OCI-M2 (cell line): ENCODE results near the gene FOXB2.
"Not testable (repeated sequence)": the region's sequence is repeated elsewhere in the genome, so short reads cannot be mapped to it uniquely, and the experiment has no call there.

Source experiments
- DNase-seq: peaks from one replicate; lab custom pipeline; 2025; ENCODE audit not compliant: unreplicated experiment; lab: John Stamatoyannopoulos, UW

FOXB2 gene

DNA sequence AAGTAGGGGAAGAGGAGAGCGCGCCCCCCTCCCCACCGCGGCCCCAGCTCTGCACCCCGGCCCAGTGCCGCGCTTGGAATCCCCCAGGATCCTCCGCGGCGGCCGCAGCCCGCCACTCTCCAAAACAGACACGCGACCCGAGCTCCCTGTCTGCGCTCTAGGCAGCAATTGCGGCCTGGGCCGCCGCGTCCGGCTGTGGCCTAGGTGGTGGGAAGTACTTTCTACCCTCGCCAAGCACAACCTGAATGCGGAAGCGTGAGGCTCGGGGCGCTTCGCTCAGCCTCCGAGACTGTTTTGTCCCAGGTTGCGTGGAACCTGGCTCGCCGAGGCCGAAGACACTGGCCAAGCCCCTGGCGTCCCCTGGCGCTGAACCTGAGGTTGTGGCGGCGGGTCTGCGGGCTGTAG lies 3.3 kb upstream of the FOXB2 start:
- DNase-seq: no peak

GRCh38 chr9:77016526-77017504 lies 2.6 kb upstream of the FOXB2 start:
- DNase-seq: no peak

GRCh38 chr9:77017505-77017894 lies 2.0 kb upstream of the FOXB2 start:
- no peak for DNase-seq

GRCh38 chr9:77018058-77018968 lies 1.1 kb upstream of the FOXB2 start:
- DNase-seq: no peak

DNA sequence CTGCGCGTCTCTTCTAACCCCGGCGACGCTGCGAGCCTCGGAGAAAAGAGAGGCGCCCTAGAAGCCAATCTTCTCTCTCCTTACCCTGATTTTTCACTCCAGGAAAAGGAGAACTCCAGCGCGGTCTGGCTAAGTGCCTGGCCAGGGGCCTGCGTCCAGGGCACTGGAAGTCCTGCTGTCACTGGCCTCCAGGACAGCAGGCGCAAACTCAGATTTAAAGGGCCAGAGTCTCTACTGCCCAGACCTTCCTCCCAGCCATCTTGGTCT lies 553 bp upstream of the FOXB2 start:
- no peak for DNase-seq

DNA sequence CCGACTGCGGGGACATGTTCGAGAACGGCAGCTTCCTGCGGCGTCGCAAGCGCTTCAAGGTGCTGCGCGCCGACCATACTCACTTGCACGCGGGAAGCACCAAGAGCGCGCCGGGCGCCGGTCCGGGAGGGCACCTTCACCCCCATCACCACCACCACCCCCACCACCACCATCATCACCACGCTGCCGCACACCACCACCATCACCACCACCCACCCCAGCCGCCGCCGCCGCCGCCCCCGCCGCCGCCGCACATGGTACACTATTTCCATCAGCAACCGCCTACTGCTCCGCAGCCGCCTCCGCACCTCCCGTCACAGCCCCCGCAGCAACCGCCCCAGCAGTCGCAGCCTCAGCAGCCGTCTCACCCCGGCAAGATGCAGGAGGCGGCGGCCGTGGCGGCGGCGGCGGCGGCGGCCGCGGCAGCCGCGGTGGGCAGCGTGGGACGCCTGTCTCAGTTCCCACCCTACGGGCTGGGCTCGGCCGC lies 514 bp downstream of the FOXB2 start:
- no peak for DNase-seq

DNA sequence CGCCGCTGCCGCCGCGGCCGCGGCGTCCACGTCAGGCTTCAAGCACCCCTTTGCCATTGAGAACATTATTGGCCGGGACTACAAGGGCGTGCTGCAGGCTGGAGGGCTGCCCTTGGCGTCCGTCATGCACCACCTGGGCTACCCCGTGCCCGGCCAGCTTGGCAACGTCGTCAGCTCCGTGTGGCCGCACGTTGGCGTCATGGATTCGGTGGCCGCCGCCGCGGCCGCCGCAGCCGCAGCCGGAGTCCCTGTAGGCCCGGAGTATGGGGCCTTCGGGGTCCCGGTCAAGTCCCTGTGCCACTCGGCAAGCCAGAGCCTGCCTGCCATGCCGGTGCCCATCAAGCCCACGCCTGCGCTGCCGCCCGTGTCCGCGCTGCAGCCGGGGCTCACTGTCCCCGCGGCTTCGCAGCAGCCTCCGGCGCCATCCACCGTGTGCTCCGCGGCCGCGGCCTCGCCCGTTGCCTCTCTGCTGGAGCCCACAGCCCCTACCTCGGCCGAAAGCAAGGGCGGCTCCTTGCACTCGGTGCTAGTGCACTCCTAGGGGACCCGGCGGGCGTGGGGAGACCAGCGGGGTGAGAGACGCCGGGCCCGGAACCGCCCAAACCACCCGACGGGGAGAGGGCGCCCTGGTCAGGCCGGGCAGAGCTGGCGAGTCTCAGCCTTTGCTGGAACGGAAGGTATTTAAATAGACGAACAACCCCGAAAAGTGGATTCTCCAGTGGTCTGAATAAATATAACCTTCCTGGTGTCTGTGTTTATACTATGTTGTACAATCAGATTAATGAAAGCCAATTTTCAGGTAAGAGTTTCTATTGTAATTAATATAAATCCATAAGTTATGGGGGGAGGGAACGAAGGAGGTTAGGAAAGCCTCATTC lies 1.2 kb downstream of the FOXB2 start:
- no peak for DNase-seq

- no peak for DNase-seq
These were observed 1.9 kb downstream of the FOXB2 start for GRCh38 chr9:77021291-77021894.

- DNase-seq: no peak
These were observed 2.7 kb downstream of the FOXB2 start for GRCh38 chr9:77021922-77022782.

- DNase-seq: no peak
These were observed 3.5 kb downstream of the FOXB2 start for GRCh38 chr9:77022783-77023440.

DNA sequence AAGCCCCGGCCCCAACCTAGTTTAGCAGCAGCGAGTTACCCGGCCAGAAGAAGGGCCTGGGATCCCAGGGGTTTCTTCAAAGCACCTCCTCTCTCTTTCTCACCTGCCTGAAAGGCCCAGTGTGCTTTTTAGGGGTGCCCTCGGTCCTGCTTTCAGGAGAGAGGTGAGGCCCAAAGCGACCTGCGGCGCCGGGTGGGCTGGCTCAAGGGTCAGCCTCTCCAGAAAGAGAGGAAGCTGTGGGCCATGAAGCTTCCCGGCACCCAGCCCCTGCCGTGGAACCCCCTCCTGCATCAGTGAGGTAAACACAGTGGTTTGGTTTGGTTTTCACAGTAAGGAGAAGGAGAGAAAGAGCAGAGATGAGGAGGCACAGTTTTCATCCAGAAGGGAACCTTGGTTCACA lies 4.3 kb downstream of the FOXB2 start:
- DNase-seq: no peak

DNA sequence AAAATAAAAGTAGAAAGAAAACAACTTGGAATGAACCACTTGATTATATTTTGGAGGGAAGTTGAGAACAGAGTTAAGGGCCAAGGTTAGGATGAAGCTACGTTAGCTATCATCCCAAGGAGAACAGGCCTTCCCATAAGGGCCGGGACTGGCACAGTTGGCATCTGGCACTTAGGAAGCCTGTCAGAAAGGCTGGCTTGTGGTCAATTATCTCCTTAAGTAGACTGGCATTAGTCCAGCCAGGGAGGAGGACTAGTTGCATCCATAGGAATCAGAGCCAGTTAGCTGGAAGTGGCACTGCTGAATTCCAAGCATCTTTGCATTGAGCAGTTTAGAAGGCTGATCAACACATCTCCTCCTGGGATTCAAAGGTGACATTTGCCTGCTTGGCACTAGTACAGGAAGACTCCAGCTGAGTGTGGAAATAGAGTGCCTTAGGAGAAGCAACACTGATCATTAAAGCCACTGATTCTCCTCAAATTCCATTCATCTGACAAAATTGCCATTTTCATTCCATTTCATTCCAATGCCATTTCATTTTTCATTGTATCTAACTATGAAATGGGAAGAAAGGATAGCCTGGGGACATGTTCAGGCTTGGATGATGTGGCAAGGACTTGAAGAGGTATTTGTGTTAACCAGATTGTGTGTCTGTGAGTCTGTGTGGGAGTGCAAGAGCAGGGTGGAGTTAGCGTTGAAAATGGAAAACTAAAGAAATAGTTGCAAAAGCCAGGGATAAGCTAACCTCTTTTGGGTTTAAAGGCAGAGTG lies 5.5 kb downstream of the FOXB2 start:
- no peak for DNase-seq

GRCh38 chr9:77028478-77028877 lies 9.0 kb downstream of the FOXB2 start:
- DNase-seq: no peak

GRCh38 chr9:77030045-77030444 lies 10.6 kb downstream of the FOXB2 start:
- no peak for DNase-seq

DNA sequence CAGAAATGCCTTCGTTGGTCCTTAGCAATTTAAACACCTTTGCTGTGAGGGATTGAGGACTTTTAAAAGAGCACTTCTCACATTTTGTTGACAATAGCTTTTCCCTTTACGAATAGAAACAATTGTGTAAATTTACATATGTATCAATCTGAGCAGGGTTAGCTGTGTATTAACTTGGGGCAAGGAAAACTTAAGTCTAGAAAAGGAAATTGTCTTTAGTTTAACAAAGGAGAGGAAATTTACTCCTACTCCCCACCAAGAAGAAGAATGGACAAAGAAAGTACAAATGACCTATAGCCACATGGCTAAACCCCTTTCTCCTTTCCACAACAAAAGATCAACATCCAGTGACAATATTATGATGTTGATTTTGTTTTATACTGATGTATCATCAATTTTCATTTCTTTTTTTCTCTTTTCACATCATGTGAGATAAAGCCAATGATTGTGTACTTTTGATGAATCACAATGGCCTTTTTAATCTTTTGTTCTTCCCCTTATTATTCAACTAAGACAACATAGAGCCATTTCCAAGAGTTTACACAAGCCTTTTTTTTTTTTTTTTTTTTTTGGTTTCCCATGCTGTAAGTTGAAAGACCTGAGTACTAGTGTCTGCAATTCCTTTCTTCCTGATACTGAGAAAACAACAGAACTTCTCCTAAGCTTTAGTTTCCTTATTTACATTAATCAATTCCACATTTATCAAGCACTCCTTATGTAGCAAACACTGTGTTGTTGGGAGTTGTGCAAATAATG lies 19.0 kb downstream of the FOXB2 start:
- no peak for DNase-seq

- no peak for DNase-seq
These were observed 20.9 kb downstream of the FOXB2 start for GRCh38 chr9:77040340-77040739.

DNA sequence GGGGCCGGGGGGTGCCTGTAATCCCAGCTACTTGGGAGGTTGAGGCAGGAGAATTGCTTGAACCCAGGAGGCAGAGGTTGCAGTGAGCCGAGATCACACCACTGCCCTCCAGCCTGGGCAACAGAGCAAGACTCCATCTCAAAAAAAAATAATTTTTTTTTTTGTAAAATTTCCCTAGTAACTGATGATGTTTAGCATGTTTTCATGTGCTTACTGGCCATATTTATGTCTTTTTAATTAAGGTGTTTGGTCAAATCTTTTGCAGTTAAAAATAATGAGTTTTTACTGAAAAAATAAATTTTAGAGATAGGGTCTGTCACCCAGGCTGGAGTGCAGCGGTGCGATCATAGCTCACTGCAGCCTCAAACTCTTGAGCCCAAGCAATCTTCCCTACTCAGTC lies 24.3 kb downstream of the FOXB2 start:
- not testable (repeated sequence) for DNase-seq

DNA sequence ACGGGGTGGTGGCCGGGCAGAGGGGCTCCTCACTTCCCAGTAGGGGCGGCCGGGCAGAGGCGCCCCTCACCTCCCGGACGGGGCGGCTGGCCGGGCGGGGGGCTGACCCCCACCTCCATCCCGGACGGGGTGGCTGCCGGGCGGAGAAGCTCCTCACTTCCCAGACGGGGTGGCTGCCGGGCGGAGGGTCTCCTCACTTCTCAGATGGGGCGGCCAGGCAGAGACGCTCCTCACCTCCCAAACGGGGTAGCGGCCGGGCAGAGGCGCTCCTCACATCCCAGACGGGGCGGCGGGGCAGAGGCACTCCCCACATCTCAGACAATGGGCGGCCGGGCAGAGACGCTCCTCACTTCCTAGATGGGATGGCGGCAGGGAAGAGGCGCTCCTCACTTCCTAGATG lies 41.2 kb downstream of the FOXB2 start:
- not testable (repeated sequence) for DNase-seq
